DOHH2 (cell line): ENCODE measurements around the gene NEMF.

Source experiments
- H3F3A ChIP-seq: fragments of 200-600 bp; sonication (generic), shearing (Covaris generic); 2 replicates; pipeline ENCODE4 v1.6.0; 2016; ENCODE audit warnings: antibody characterized with exemption, mild to moderate bottlenecking; ENCODE audit not compliant: control insufficient read depth, insufficient read depth
- H3K27ac ChIP-seq: fragments of 200-600 bp; sonication (generic); 2 replicates; pipeline ENCODE4 v1.5.1; 2014; ENCODE audit warnings: low read depth, mild to moderate bottlenecking, low read length, moderate library complexity
- H3K27me3 ChIP-seq: fragments of 200-600 bp; sonication (generic); 2 replicates; pipeline ENCODE4 v1.6.1; 2014; ENCODE audit warnings: mild to moderate bottlenecking, low read length, mixed read lengths; ENCODE audit not compliant: control insufficient read depth
- H3K36me3 ChIP-seq: fragments of 200-600 bp; sonication (generic); 2 replicates; pipeline ENCODE4 v1.6.1; 2014; ENCODE audit warnings: mild to moderate bottlenecking, low read length, moderate library complexity, mixed read lengths; ENCODE audit not compliant: control insufficient read depth
- H3K4me1 ChIP-seq: fragments of 200-600 bp; sonication (generic); 2 replicates; pipeline ENCODE4 v1.6.1; 2014; ENCODE audit warnings: mild to moderate bottlenecking, low read length, mixed read lengths; ENCODE audit not compliant: control insufficient read depth
- H3K4me2 ChIP-seq: fragments of 200-600 bp; sonication (generic); 2 replicates; pipeline ENCODE4 v1.6.0; 2014; ENCODE audit warnings: mild to moderate bottlenecking, low read length, moderate library complexity
- H3K4me3 ChIP-seq: fragments of 200-600 bp; sonication (generic); 2 replicates; pipeline ENCODE4 v1.5.1; 2014; ENCODE audit warnings: mild to moderate bottlenecking, low read length, mixed read lengths
- H3K79me2 ChIP-seq: fragments of 200-600 bp; sonication (generic); 2 replicates; pipeline ENCODE4 v1.6.1; 2014; ENCODE audit warnings: mild to moderate bottlenecking, low read length, mixed read lengths; ENCODE audit not compliant: control insufficient read depth
- H3K9me2 ChIP-seq: fragments of 200-600 bp; sonication (generic); replicated peaks from 2 replicates; pipeline ENCODE4 v1.6.1; 2014; ENCODE audit warnings: mild to moderate bottlenecking, low read length, mixed read lengths; ENCODE audit not compliant: control insufficient read depth
- H3K9me3 ChIP-seq: fragments of 200-600 bp; sonication (generic); 2 replicates; pipeline ENCODE4 v1.6.1; 2014; ENCODE audit warnings: antibody characterized with exemption, low read length, mixed read lengths; ENCODE audit not compliant: control insufficient read depth, insufficient read depth
- H4K20me1 ChIP-seq: fragments of 200-600 bp; sonication (generic); 2 replicates; pipeline ENCODE4 v1.6.0; 2014; ENCODE audit warnings: low read depth, mild to moderate bottlenecking, antibody characterized with exemption, low read length, moderate library complexity; ENCODE audit not compliant: control insufficient read depth, insufficient read depth
- CTCF ChIP-seq: fragments of 200-600 bp; sonication (generic); IDR thresholded peaks from one replicate; pipeline ENCODE4 v1.5.1; 2014; ENCODE audit warnings: antibody characterized with exemption, mild to moderate bottlenecking, low read depth, low read length; ENCODE audit not compliant: poor library complexity, severe bottlenecking
- EZH2phosphoT487 ChIP-seq: fragments of 200-600 bp; sonication (generic); IDR thresholded peaks from 2 replicates; pipeline ENCODE4 v1.6.1; 2017; ENCODE audit warnings: borderline replicate concordance, mild to moderate bottlenecking, antibody characterized with exemption, low read length, moderate library complexity, mixed read lengths

NEMF gene

GRCh38 chr14:49886523-49886922, 33.9 kb upstream of the NEMF start:
- no peak overlapping the region for H3K27ac ChIP-seq
- no peaks in the 10 kb centered on the region for H3K79me2 ChIP-seq
- TF ChIP-seq CTCF (no peak), EZH2phosphoT487 (no peak)
- H3K4me1 ChIP-seq: peaks cover 21% of the 10 kb centered on the region
- no peaks in the 10 kb centered on the region for H4K20me1 ChIP-seq
- no peaks in the 10 kb centered on the region for H3K36me3 ChIP-seq
- peaks cover 5% of the 10 kb centered on the region; the same call in 1 of the 2 replicates for H3F3A ChIP-seq
- no peaks in the 10 kb centered on the region for H3K27me3 ChIP-seq
- no peaks in the 10 kb centered on the region for H3K9me2 ChIP-seq
- H3K9me3 ChIP-seq: no peaks in the 10 kb centered on the region
- peak overlapping the region; percentile 27; the same call in 1 of the 2 replicates for H3K4me2 ChIP-seq
- peak overlapping the region; percentile 8; the same call in 1 of the 2 replicates for H3K4me3 ChIP-seq

GRCh38 chr14:49882826-49883694, 30.5 kb upstream of the NEMF start:
- Histone ChIP-seq H3K9me3 (no peaks in the 10 kb centered on the region), H3K4me2 (no peak overlapping the region), H3K27me3 (no peaks in the 10 kb centered on the region), H3K4me1 (peaks cover 30% of the 10 kb centered on the region), H3K9me2 (no peaks in the 10 kb centered on the region), H4K20me1 (no peaks in the 10 kb centered on the region), H3K36me3 (no peaks in the 10 kb centered on the region), H3K27ac (no peak overlapping the region), H3K79me2 (no peaks in the 10 kb centered on the region), H3K4me3 (no peak overlapping the region), H3F3A (peaks cover 5% of the 10 kb centered on the region; the same call in 1 of the 2 replicates)
- no peak for TF ChIP-seq EZH2phosphoT487
- TF ChIP-seq CTCF: no peak

GRCh38 chr14:49881350-49882001, 28.9 kb upstream of the NEMF start:
- Histone ChIP-seq H3K9me3 (no peaks in the 10 kb centered on the region), H3K79me2 (no peaks in the 10 kb centered on the region), H3K4me2 (no peak overlapping the region), H4K20me1 (no peaks in the 10 kb centered on the region), H3K36me3 (no peaks in the 10 kb centered on the region), H3K27me3 (no peaks in the 10 kb centered on the region), H3K9me2 (no peaks in the 10 kb centered on the region), H3K27ac (no peak overlapping the region), H3F3A (peaks cover 5% of the 10 kb centered on the region; the same call in 1 of the 2 replicates), H3K4me3 (no peak overlapping the region), H3K4me1 (peaks cover 24% of the 10 kb centered on the region)
- TF ChIP-seq EZH2phosphoT487: no peak
- TF ChIP-seq CTCF: no peak
